ENCODE data around the gene HOXA4.

HOXA4 gene

DNA sequence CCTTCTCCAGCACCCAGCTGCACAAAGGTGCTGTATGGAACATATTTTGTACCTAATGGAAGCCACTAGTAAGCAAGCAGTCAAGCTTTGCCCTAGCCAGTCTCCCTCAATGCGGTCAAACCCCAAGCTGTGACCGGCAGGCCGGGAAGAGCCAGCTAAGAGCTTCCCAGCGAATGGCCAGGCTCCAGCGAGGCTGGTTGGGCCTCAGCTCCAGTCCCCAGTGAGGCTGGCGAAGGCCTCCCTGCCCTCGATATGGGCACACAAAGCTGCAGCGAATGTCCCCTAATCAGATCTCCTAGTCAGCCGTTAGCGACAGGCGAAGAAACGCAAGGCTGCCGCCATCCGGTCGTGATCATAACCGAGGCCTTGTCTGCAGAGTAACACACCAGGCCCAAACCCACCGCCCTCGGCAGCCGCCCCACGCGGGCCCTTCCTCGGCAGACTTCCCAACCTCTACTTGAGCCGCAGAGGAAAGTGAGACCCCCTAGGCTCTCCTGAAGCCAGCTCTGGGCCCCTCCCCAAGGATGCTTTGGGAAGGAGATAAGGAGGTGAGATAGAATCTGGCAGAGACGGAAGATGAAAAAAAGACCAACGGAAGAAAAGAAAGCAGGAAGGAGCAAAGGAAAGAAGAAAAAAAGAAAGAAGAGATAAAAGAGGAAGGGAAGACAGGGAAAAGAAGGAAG is 37.8 kb upstream of the HOXA4 start:
- Histone ChIP-seq H3K9me3 (ENCODE audit: control insufficient read depth, low read length) (no peaks in the 10 kb centered on the region), H4K8ac (ENCODE audit: low read length) (peak overlapping the region; percentile 63), H3K9ac (ENCODE audit: low read length) (peak overlapping the region; percentile 90), H3K27me3 (ENCODE audit: control insufficient read depth in 1 of 2, insufficient read depth in 1 of 2, low read length in 2 of 2) (peaks cover 0 to 8% of the 10 kb centered on the region in 2 experiments), H2BK15ac (ENCODE audit: low read depth, poor library complexity, severe bottlenecking) (no peak overlapping the region), H3K27ac (ENCODE audit: low read length, poor library complexity, severe bottlenecking) (peak overlapping the region; percentile 73), H3K4me3 (ENCODE audit: insufficient read depth in 1 of 2, low read depth in 1 of 2, low read length in 2 of 2) (peak overlapping the region; percentile 49 to 92), H2BK12ac (ENCODE audit: low read length in 2 of 2) (peak overlapping the region in 1 of 2 experiments; percentile 29), H3K4ac (ENCODE audit: low read depth in 1 of 2, low read length in 2 of 2) (peak overlapping the region; percentile 73 to 89), H4K91ac (ENCODE audit: low read length) (peak overlapping the region; percentile 83), H2BK5ac (ENCODE audit: low read depth, low read length, poor library complexity, severe bottlenecking) (peak overlapping the region; percentile 36), H2AK5ac (ENCODE audit: low read length, severe bottlenecking) (no peak overlapping the region), H3K4me2 (ENCODE audit: low read length, poor library complexity, severe bottlenecking) (peak overlapping the region; percentile 77), H2AFZ (ENCODE audit: low read depth, low read length) (no peak overlapping the region), H3K18ac (ENCODE audit: low read depth in 1 of 2, low read length in 2 of 2) (peak overlapping the region; percentile 31 to 67), H3K4me1 (ENCODE audit: control insufficient read depth, insufficient read depth, low read depth, low read length) (peaks cover 19% of the 10 kb centered on the region), H3K14ac (ENCODE audit: low read length in 2 of 2) (peak overlapping the region in 1 of 2 experiments; percentile 82), H3K79me1 (replicated peaks; ENCODE audit: low read length, poor library complexity, severe bottlenecking) (no peaks in the 10 kb centered on the region), H3K23ac (ENCODE audit: low read length in 2 of 2) (peak overlapping the region in 1 of 2 experiments; percentile 46), H3K36me3 (ENCODE audit: control insufficient read depth in 1 of 2, insufficient read depth in 2 of 2, low read depth in 1 of 2, low read length in 2 of 2) (peaks cover 7 to 71% of the 10 kb centered on the region in 2 experiments), H2BK120ac (ENCODE audit: low read depth, low read length) (peak overlapping the region; percentile 51)
- WGBS: 4% methylated on average over 22 of the region's 25 CpGs
- peak; percentile 80 for DNase-seq

- H2BK5ac ChIP-seq (ENCODE audit: low read depth, low read length, poor library complexity, severe bottlenecking): peak overlapping the region; percentile 36
- no peak overlapping the region for H2AK5ac ChIP-seq (ENCODE audit: low read length, severe bottlenecking)
- no peak overlapping the region for H3K14ac ChIP-seq (ENCODE audit: low read length in 2 of 2)
- H3K9ac ChIP-seq (ENCODE audit: low read length): peak overlapping the region; percentile 90
- no peaks in the 10 kb centered on the region for H3K79me1 ChIP-seq (replicated peaks; ENCODE audit: low read length, poor library complexity, severe bottlenecking)
- H3K4ac ChIP-seq (ENCODE audit: low read depth in 1 of 2, low read length in 2 of 2): peak overlapping the region; percentile 73 to 89
- peak overlapping the region; percentile 63 to 94 for H3K18ac ChIP-seq (ENCODE audit: low read depth in 1 of 2, low read length in 2 of 2)
- WGBS: 7% methylated on average over 4 of the region's 4 CpGs
- H4K91ac ChIP-seq (ENCODE audit: low read length): no peak overlapping the region
- peak overlapping the region; percentile 73 for H3K27ac ChIP-seq (ENCODE audit: low read length, poor library complexity, severe bottlenecking)
- H3K27me3 ChIP-seq (ENCODE audit: control insufficient read depth in 1 of 2, insufficient read depth in 1 of 2, low read length in 2 of 2): peaks cover 0 to 8% of the 10 kb centered on the region in 2 experiments
- H3K4me1 ChIP-seq (ENCODE audit: control insufficient read depth, insufficient read depth, low read depth, low read length): peaks cover 21% of the 10 kb centered on the region
- H2AFZ ChIP-seq (ENCODE audit: low read depth, low read length): no peak overlapping the region
- no peak overlapping the region for H3K23ac ChIP-seq (ENCODE audit: low read length in 2 of 2)
- H3K36me3 ChIP-seq (ENCODE audit: control insufficient read depth in 1 of 2, insufficient read depth in 2 of 2, low read depth in 1 of 2, low read length in 2 of 2): peaks cover 12 to 69% of the 10 kb centered on the region in 2 experiments
- peak overlapping the region in 1 of 2 experiments; percentile 86 for H2BK12ac ChIP-seq (ENCODE audit: low read length in 2 of 2)
- H2BK15ac ChIP-seq (ENCODE audit: low read depth, poor library complexity, severe bottlenecking): no peak overlapping the region
- peak; percentile 67 for DNase-seq
- H3K4me3 ChIP-seq (ENCODE audit: insufficient read depth in 1 of 2, low read depth in 1 of 2, low read length in 2 of 2): peak overlapping the region; percentile 39 to 92
- peak overlapping the region; percentile 51 for H2BK120ac ChIP-seq (ENCODE audit: low read depth, low read length)
- peak overlapping the region; percentile 77 for H3K4me2 ChIP-seq (ENCODE audit: low read length, poor library complexity, severe bottlenecking)
- H4K8ac ChIP-seq (ENCODE audit: low read length): peak overlapping the region; percentile 70
- H3K9me3 ChIP-seq (ENCODE audit: control insufficient read depth, low read length): no peaks in the 10 kb centered on the region
Measured at GRCh38 chr7:27167916-27168264, 37.3 kb upstream of the HOXA4 start.

DNA sequence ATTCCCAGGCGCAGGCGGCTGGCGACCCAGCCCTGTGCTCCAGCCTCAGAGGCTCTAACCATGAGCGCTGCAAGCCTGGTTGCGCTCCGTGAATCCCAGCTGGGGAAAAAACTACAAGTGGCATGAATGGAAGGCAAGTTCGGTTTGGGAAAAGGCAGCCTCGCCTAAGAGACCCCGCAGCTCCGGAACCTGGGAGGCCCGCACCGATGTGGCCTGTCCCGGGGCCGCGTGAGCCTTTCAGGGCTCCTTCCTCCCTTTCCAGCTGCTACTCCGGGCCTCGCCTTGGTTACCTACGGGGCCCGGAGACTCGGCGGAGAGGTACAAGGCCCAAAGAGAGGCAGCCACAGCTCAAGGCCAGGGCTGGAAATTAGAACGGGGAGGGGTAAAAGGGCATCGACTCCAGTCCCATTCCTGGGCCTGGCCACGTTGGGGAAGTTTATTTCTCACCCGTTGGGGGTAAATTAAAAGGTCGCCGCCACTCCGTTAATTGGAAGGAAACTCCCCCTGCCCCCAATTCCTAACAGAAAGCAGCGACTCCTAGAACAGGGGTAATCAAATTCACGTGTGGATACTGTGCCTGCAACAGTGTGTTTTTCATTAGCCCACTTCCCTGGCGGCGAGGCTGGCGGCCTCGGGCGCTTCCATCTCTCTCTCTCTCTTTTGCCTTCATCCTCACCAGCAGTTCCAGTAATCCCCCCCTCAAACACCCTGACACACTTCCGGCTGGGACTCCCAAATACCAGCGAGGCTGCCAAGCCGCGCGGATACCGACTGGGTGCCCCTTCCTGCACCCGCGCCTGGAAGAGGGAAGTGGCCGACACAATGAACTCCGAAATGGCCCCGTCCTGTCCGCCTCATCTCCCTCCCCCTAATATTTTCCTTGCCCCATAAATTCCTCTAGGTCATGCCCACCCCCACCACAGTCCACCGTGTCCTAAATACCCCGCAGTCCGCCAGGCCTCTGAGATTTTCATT is 36.3 kb upstream of the HOXA4 start:
- Histone ChIP-seq H3K4ac (ENCODE audit: low read depth in 1 of 2, low read length in 2 of 2) (peak overlapping the region; percentile 87 to 91), H3K4me1 (ENCODE audit: control insufficient read depth, insufficient read depth, low read depth, low read length) (peaks cover 21% of the 10 kb centered on the region), H2BK120ac (ENCODE audit: low read depth, low read length) (peak overlapping the region; percentile 99), H3K36me3 (ENCODE audit: control insufficient read depth in 1 of 2, insufficient read depth in 2 of 2, low read depth in 1 of 2, low read length in 2 of 2) (peaks cover 19 to 63% of the 10 kb centered on the region in 2 experiments), H3K79me1 (replicated peaks; ENCODE audit: low read length, poor library complexity, severe bottlenecking) (no peaks in the 10 kb centered on the region), H2BK5ac (ENCODE audit: low read depth, low read length, poor library complexity, severe bottlenecking) (peak overlapping the region; percentile 54), H3K27me3 (ENCODE audit: control insufficient read depth in 1 of 2, insufficient read depth in 1 of 2, low read length in 2 of 2) (peaks cover 0 to 4% of the 10 kb centered on the region in 2 experiments), H3K4me3 (ENCODE audit: insufficient read depth in 1 of 2, low read depth in 1 of 2, low read length in 2 of 2) (peak overlapping the region; percentile 42 to 92), H2BK15ac (ENCODE audit: low read depth, poor library complexity, severe bottlenecking) (peak overlapping the region; percentile 93), H4K8ac (ENCODE audit: low read length) (peak overlapping the region; percentile 95), H3K18ac (ENCODE audit: low read depth in 1 of 2, low read length in 2 of 2) (peak overlapping the region; percentile 88 to 90), H3K9me3 (ENCODE audit: control insufficient read depth, low read length) (no peaks in the 10 kb centered on the region), H3K23ac (ENCODE audit: low read length in 2 of 2) (peak overlapping the region in 1 of 2 experiments; percentile 81), H2BK12ac (ENCODE audit: low read length in 2 of 2) (peak overlapping the region; percentile 59 to 89), H4K91ac (ENCODE audit: low read length) (peak overlapping the region; percentile 91), H3K4me2 (ENCODE audit: low read length, poor library complexity, severe bottlenecking) (peak overlapping the region; percentile 67), H2AFZ (ENCODE audit: low read depth, low read length) (no peak overlapping the region), H3K9ac (ENCODE audit: low read length) (peak overlapping the region; percentile 90), H2AK5ac (ENCODE audit: low read length, severe bottlenecking) (peak overlapping the region; percentile 47), H3K27ac (ENCODE audit: low read length, poor library complexity, severe bottlenecking) (peak overlapping the region; percentile 73), H3K14ac (ENCODE audit: low read length in 2 of 2) (peak overlapping the region in 1 of 2 experiments; percentile 92)
- peak; percentile 52 for DNase-seq
- WGBS: 11% methylated on average over 50 of the region's 50 CpGs
